IMR-90 (cell line): ENCODE data around the gene HELZ. TPM values are rescaled to one million over a fixed set of nuclear protein-coding genes. Genes with fewer than 3 reads are reported as not detected.

ENCODE experiments used
- ATAC-seq: fragments of 200-7000 bp; cut with Tn5 transposase; 2 replicates; pipeline ENCODE4 v1.9.1; 2020; ENCODE audit warnings: low read depth, mild to moderate bottlenecking, moderate library complexity
- BruUV-seq: library from RNA; stranded (reverse); fragments of 400-500 nt; replicated peaks from 2 replicates; lab custom pipeline; 2021; lab: Mats Ljungman, UMichigan
- CTCF ChIA-PET: fragments of 300-600 bp; formaldehyde crosslinking; extraction: SDS; loops from one replicate; lab custom pipeline; 2021; ENCODE audit warnings: antibody characterized with exemption; lab: Yijun Ruan, JAX
- POLR2A ChIA-PET: fragments of 300-600 bp; sonication (Branson Sonifier 250); formaldehyde crosslinking; loops from one replicate; lab custom pipeline; 2022; ENCODE audit warnings: antibody characterized with exemption; ENCODE audit not compliant: unreplicated experiment; lab: Charles Lee
- DNase-seq: peaks from one replicate; pipeline ENCODE4 v3.0.0; 2013
- H2AFZ ChIP-seq: replicated peaks from 2 replicates; pipeline ENCODE3; 2013; ENCODE audit warnings: low read length, mild to moderate bottlenecking; ENCODE audit not compliant: poor library complexity
- H2AK5ac ChIP-seq: 2 replicates; pipeline ENCODE4 v1.6.1; 2013; ENCODE audit warnings: low read depth, low read length, inconsistent platforms
- H2AK9ac ChIP-seq: replicated peaks from 2 replicates; pipeline ENCODE3; 2013; ENCODE audit warnings: mild to moderate bottlenecking, low read depth, low read length, moderate library complexity; ENCODE audit not compliant: poor library complexity
- H2BK120ac ChIP-seq: 2 replicates; pipeline ENCODE4 v1.6.1; 2013; ENCODE audit warnings: low read depth, low read length, inconsistent platforms
- H2BK15ac ChIP-seq: 3 replicates; pipeline ENCODE4 v1.6.1; 2013; ENCODE audit warnings: low read depth, low read length, inconsistent platforms
- H2BK20ac ChIP-seq: 2 replicates; pipeline ENCODE4 v1.6.1; 2013; ENCODE audit warnings: low read depth, mild to moderate bottlenecking, inconsistent platforms, low read length, moderate library complexity
- H2BK5ac ChIP-seq: 2 replicates; pipeline ENCODE4 v1.6.1; 2013; ENCODE audit warnings: mild to moderate bottlenecking, low read depth, low read length, inconsistent platforms; ENCODE audit not compliant: poor library complexity, severe bottlenecking
- H3K14ac ChIP-seq: replicated peaks from 2 replicates; pipeline ENCODE4 v1.6.1; 2013; ENCODE audit warnings: low read depth, low read length, inconsistent platforms
- H3K18ac ChIP-seq: 2 replicates; pipeline ENCODE4 v1.6.1; 2013; ENCODE audit warnings: low read depth, low read length, control low read depth
- H3K23ac ChIP-seq: 2 replicates; pipeline ENCODE4 v1.6.1; 2013; ENCODE audit warnings: low read depth, low read length, inconsistent platforms
- H3K27ac ChIP-seq: 2 replicates; pipeline ENCODE4 v1.5.1; 2013; ENCODE audit warnings: mild to moderate bottlenecking, control low read depth, low read length; ENCODE audit not compliant: insufficient read depth
- H3K27me3 ChIP-seq: 2 replicates; pipeline ENCODE4 v1.6.1; 2013; ENCODE audit warnings: low read length; ENCODE audit not compliant: control insufficient read depth, insufficient read depth
- H3K36me3 ChIP-seq: 2 replicates; pipeline ENCODE4 v1.6.1; 2013; ENCODE audit warnings: low read length, mixed read lengths; ENCODE audit not compliant: control insufficient read depth, insufficient read depth
- H3K4ac ChIP-seq: 2 replicates; pipeline ENCODE4 v1.6.1; 2013; ENCODE audit warnings: low read depth, low read length, inconsistent platforms
- H3K4me1 ChIP-seq: 2 replicates; pipeline ENCODE4 v1.6.1; 2013; ENCODE audit warnings: low read length, mixed read lengths; ENCODE audit not compliant: control insufficient read depth, insufficient read depth
- H3K4me2 ChIP-seq: 2 replicates; pipeline ENCODE4 v1.6.1; 2013; ENCODE audit warnings: low read depth, mild to moderate bottlenecking, control low read depth, low read length, moderate library complexity
- H3K4me3 ChIP-seq: 2 replicates; pipeline ENCODE4 v1.5.1; 2013; ENCODE audit warnings: low read depth, mild to moderate bottlenecking, control low read depth, low read length, moderate library complexity; ENCODE audit not compliant: insufficient read depth
- H3K56ac ChIP-seq: 2 replicates; pipeline ENCODE4 v1.6.1; 2013; ENCODE audit warnings: low read length, inconsistent platforms; ENCODE audit not compliant: insufficient read depth; ENCODE audit errors: extremely low read depth
- H3K79me1 ChIP-seq, 2 experiments: 2 replicates each; pipeline ENCODE4 v1.6.1; 2013; ENCODE audit warnings: low read length in 2 of 2, inconsistent platforms in 1 of 2, low read depth in 1 of 2
- H3K9ac ChIP-seq: 2 replicates; pipeline ENCODE4 v1.6.1; 2013; ENCODE audit warnings: low read depth, low read length, control low read depth
- H3K9me1 ChIP-seq: 2 replicates; pipeline ENCODE4 v1.6.1; 2013; ENCODE audit warnings: low read length, inconsistent platforms; ENCODE audit not compliant: insufficient read depth
- H3K9me3 ChIP-seq: 2 replicates; pipeline ENCODE4 v1.6.1; 2013; ENCODE audit warnings: low read length; ENCODE audit not compliant: control insufficient read depth, insufficient read depth
- H4K20me1 ChIP-seq: 2 replicates; pipeline ENCODE4 v1.6.1; 2013; ENCODE audit warnings: low read length, inconsistent platforms; ENCODE audit not compliant: insufficient read depth
- H4K5ac ChIP-seq: 2 replicates; pipeline ENCODE4 v1.6.1; 2013; ENCODE audit warnings: mild to moderate bottlenecking, low read depth, low read length, control low read depth
- H4K8ac ChIP-seq, 2 experiments: 2 replicates each; pipeline ENCODE4 v1.6.1; 2013; ENCODE audit warnings: low read depth in 2 of 2, low read length in 2 of 2, control low read depth in 1 of 2, inconsistent platforms in 1 of 2
- H4K91ac ChIP-seq: 2 replicates; pipeline ENCODE4 v1.6.1; 2013; ENCODE audit warnings: low read depth, low read length, inconsistent platforms; ENCODE audit not compliant: insufficient read depth
- CEBPB ChIP-seq: IDR thresholded peaks from 2 replicates; pipeline ENCODE4 v1.6.1; 2012; ENCODE audit warnings: low read depth, low read length, improper control_type of control experiment
- NFE2L2 ChIP-seq: fragments of 150-350 bp; IDR thresholded peaks from 2 replicates; pipeline ENCODE4 v1.6.1; 2016; ENCODE audit warnings: low read depth, mild to moderate bottlenecking, low read length
- WGBS, 2 experiments: methylation state at CpG; one replicate each; pipeline versions ENCODE4 v1.1.5 to v1.1.7; 2013; ENCODE audit warnings: missing lambda C conversion rate in 2 of 2; ENCODE audit not compliant: insufficient read length in 1 of 2; ENCODE audit errors: extremely low coverage in 2 of 2; 5-methylcytosine and 5-hydroxymethylcytosine counted together
- dilution Hi-C: fragments of 300-500 bp; cut with HindIII; formaldehyde crosslinking; loops from one replicate; pipeline ENCODE4 v1.14.3; 2018; ENCODE audit warnings: low sequenced_read_pairs; ENCODE audit not compliant: unreplicated experiment
- in situ Hi-C: fragments of 300-500 bp; cut with MboI; formaldehyde crosslinking; loops from 3 replicates; pipeline ENCODE4 v1.14.3; 2019; ENCODE audit warnings: low sequenced_read_pairs, inconsistent platforms, mixed read lengths
- intact Hi-C: fragments of 100-400 bp; cut with micrococcal nuclease; formaldehyde crosslinking; loops from 2 replicates; pipeline ENCODE4 v1.10.0; 2022
- polyA plus RNA-seq, 3 experiments: library from polyadenylated mRNA; depleted of rRNA; stranded (reverse); fragments of >200 nt; gene quantifications; 2 replicates each; pipeline ENCODE4 v1.2.3, GENCODE V29; 2012; ENCODE audit warnings: low replicate concordance in 1 of 3
- total RNA-seq: library from RNA; depleted of rRNA; stranded (reverse); fragments of >200 nt; gene quantifications from 2 replicates; pipeline ENCODE4 v1.2.3, GENCODE V29; 2012
- TF ChIP-seq, protein P1 (sequence below): fragments of 150-350 bp; IDR thresholded peaks from 2 replicates; pipeline ENCODE4 v1.6.1; 2016; ENCODE audit warnings: low read depth, mild to moderate bottlenecking, low read length, moderate library complexity, borderline replicate concordance

Gene HELZ
- total and polyA plus RNA-seq, 2 of the 4 experiments (the other 2 are of a cell fraction): 8.0 to 60.6 TPM

DNA sequence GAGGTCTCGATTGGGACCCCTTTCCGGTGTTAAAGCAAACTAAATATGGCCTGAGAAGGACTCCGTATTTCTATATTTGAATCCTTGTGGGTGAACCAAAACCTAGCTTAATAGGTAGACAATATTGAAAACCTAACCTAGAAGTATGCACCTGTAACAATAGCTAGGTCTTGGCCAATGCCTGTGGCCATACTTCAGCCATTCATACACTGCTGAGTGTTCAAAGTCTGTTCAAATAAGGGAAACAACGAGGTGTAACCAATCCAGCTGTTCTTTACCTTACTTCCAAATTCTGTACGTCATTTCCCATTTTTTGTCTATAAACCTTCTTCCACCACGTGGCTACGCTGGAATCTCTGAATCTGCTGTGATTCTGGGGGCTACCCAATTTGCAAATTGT is 34.1 kb upstream of the HELZ start:
- no peak overlapping the region for H2BK120ac ChIP-seq
- H2BK5ac ChIP-seq: no peak overlapping the region
- intact Hi-C loops: no loop called here
- no peak overlapping the region for H3K56ac ChIP-seq
- H3K4me3 ChIP-seq: no peak overlapping the region
- no peaks in the 10 kb centered on the region for H3K36me3 ChIP-seq
- H2BK15ac ChIP-seq: no peak overlapping the region
- H3K9me3 ChIP-seq: no peaks in the 10 kb centered on the region
- BruUV-seq: no TSS peak
- no peak overlapping the region for H2AK9ac ChIP-seq
- no peaks in the 10 kb centered on the region for H3K9me1 ChIP-seq
- H3K27me3 ChIP-seq: peaks cover 2% of the 10 kb centered on the region; the same call in 1 of the 2 replicates
- no peak overlapping the region for H3K23ac ChIP-seq
- no peaks in the 10 kb centered on the region for H3K79me1 ChIP-seq
- no peak overlapping the region for H4K8ac ChIP-seq
- dilution Hi-C loops: no loop called here
- ATAC-seq (no peak), DNase-seq (no peak)
- H2BK20ac ChIP-seq: no peak overlapping the region
- H3K18ac ChIP-seq: no peak overlapping the region
- H3K4ac ChIP-seq: no peak overlapping the region
- TF ChIP-seq, protein P1, sequence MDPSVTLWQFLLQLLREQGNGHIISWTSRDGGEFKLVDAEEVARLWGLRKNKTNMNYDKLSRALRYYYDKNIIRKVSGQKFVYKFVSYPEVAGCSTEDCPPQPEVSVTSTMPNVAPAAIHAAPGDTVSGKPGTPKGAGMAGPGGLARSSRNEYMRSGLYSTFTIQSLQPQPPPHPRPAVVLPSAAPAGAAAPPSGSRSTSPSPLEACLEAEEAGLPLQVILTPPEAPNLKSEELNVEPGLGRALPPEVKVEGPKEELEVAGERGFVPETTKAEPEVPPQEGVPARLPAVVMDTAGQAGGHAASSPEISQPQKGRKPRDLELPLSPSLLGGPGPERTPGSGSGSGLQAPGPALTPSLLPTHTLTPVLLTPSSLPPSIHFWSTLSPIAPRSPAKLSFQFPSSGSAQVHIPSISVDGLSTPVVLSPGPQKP: no peak
- TF ChIP-seq NFE2L2 (no peak), CEBPB (no peak)
- WGBS, 2 experiments: 55% methylated on average over 3 of the region's 7 CpGs; no CpG with 5 or more reads in 1 of the 2 experiments
- POLR2A ChIA-PET: no interaction called here
- H3K14ac ChIP-seq: no peak overlapping the region
- H2AFZ ChIP-seq: no peak overlapping the region
- H4K20me1 ChIP-seq: no peaks in the 10 kb centered on the region
- no peak overlapping the region for H4K91ac ChIP-seq
- no peaks in the 10 kb centered on the region for H3K4me1 ChIP-seq
- CTCF ChIA-PET: no interaction called here
- no peak overlapping the region for H3K27ac ChIP-seq
- H3K9ac ChIP-seq: no peak overlapping the region
- in situ Hi-C loops: no loop called here
- H3K4me2 ChIP-seq: no peak overlapping the region
- no peak overlapping the region for H2AK5ac ChIP-seq
- H4K5ac ChIP-seq: no peak overlapping the region
